Heart left ventricle (tissue), 16 donors: Measurements from ENCODE around the gene METRN. TPM values are rescaled to one million over a fixed set of nuclear protein-coding genes. Genes with fewer than 3 reads are reported as not detected.
A peak's percentile ranks its signal among the peaks of the same experiment; 100 is the strongest.

Experiments used
- ATAC-seq, 4 donors: fragments of 200-7000 bp; cut with Tn5 transposase; one replicate each; pipeline ENCODE4 v1.9.1; 2020 to 2022; ENCODE audit warnings: moderate library complexity in 4 of 4, mild to moderate bottlenecking in 3 of 4, moderate number of reproducible peaks in 1 of 4
- DNase-seq, 5 donors: peaks; one replicate each; pipeline ENCODE4 v3.0.0-alpha.2; 2020
- H3K27ac ChIP-seq, 12 donors: fragments of 200-600 bp; sonication (generic) in 4 of 12; one replicate each; pipeline versions ENCODE4 v1.5.0 to v1.8.0; 2016 to 2022; ENCODE audit warnings: mild to moderate bottlenecking in 2 of 12
- H3K27me3 ChIP-seq, 9 donors: fragments of 200-600 bp; sonication (generic) in 2 of 9; one replicate each; pipeline versions ENCODE4 v1.5.1 to v1.8.0; 2016 to 2022; ENCODE audit warnings: mild to moderate bottlenecking in 3 of 9
- H3K36me3 ChIP-seq, 9 donors: fragments of 200-600 bp; sonication (generic) in 2 of 9; one replicate each; pipeline versions ENCODE4 v1.5.0 to v1.8.0; 2018 to 2022; ENCODE audit warnings: mild to moderate bottlenecking in 2 of 9
- H3K4me1 ChIP-seq, 12 donors: fragments of 200-600 bp; sonication (generic) in 4 of 12; one replicate each; pipeline versions ENCODE4 v1.5.0 to v1.8.0; 2016 to 2022; ENCODE audit warnings: mild to moderate bottlenecking in 3 of 12
- H3K4me3 ChIP-seq, 12 donors: fragments of 200-600 bp; sonication (generic) in 4 of 12; one replicate each; pipeline versions ENCODE4 v1.5.0 to v1.8.0; 2017 to 2022; ENCODE audit warnings: mild to moderate bottlenecking in 9 of 12, moderate library complexity in 4 of 12
- H3K9me3 ChIP-seq, 12 donors: fragments of 200-600 bp; sonication (generic) in 4 of 12; one replicate each; pipeline versions ENCODE4 v1.5.0 to v1.8.0; 2016 to 2022; ENCODE audit warnings: mild to moderate bottlenecking in 1 of 12
- CTCF ChIP-seq, 12 donors: fragments of 200-600 bp; sonication (generic) in 4 of 12; IDR thresholded peaks; one replicate each; pipeline versions ENCODE4 v1.5.0 to v1.8.0; 2018 to 2022; ENCODE audit warnings: antibody characterized with exemption in 12 of 12, mild to moderate bottlenecking in 5 of 12
- POLR2A ChIP-seq, 2 donors: fragments of 450-650 bp; IDR thresholded peaks; one replicate each; pipeline ENCODE4 v1.6.1; 2017; ENCODE audit warnings: antibody characterized with exemption in 2 of 2, mild to moderate bottlenecking in 2 of 2, moderate library complexity in 2 of 2
- WGBS, 4 donors: extraction: QIAGEN DNeasy Blood & Tissue Kit in 2 of 4; methylation state at CpG; one replicate each; pipeline versions ENCODE4 v1.1.5 to v1.1.7; 2013 to 2018; 5-methylcytosine and 5-hydroxymethylcytosine counted together
- intact Hi-C, 10 donors: fragments of 100-400 bp; cut with DNase I; formaldehyde crosslinking; loops; one replicate each; pipeline versions ENCODE4 v1.11.1 to v1.14.2; 2022
- polyA plus RNA-seq, 2 donors: library from polyadenylated mRNA; stranded (reverse); fragments of 200-250 nt; gene quantifications; one replicate each; pipeline ENCODE4 v1.2.3, GENCODE V29; 2013
- total RNA-seq, 9 donors: library from RNA; depleted of rRNA in 2 of 9; stranded (reverse); fragments of >200 nt in 2 of 9; fragmentation: NEBNext Ultra II Directional in 3 of 9; extraction: Animal tissue kit (Norgen Biotek cat#: 25700) in 3 of 9; gene quantifications; one replicate each; pipeline versions ENCODE4 v1.1.0 to v1.2.4, GENCODE V29; 2016 to 2023
- donor health status: ischemic (EF 13 %, LVEDD 7.1; RV severe dilation, severe dysfunction).
- donor health status: healthy with polysubstance abuse.
- donor health status: DM: no; HTN: yes; CAD: no.
- donor health status: DM: no; HTN: no; CAD: no.
- donor health status: ischemic (EF 25% LVEDD 6.9; RV normal size, moderate dysfunction).
- donor health status: ischemic (EF 25% LVEDD 5.7; RV mildly dilated, moderate dysfunction).
- donor health status: healthy.
- donor health status: DM: yes; HTN: yes; CAD: no.
- donor health status: ischemic (EF 35%, LVEDD 5.7; RV mildly dilated, moderate dysfunction).
- donor health status: nonischemic (EF 11% LVEDD 7.7; RV severe dilation, severe dysfunction).
- donor health status: DM: yes; HTN: yes; CAD: no.
- donor health status: PGD.
- donor health status: ischemic (EF 29% LVEDD 5.4; RV normal size, mild dysfunction).
- donor health status: nonischemic (EF 23%, LVEDD 6.1; RV moderate dilation, normal function).

The METRN gene
- total and polyA plus RNA-seq, 11 donors = 31.2 to 79.4 (median 60.7) TPM

DNA sequence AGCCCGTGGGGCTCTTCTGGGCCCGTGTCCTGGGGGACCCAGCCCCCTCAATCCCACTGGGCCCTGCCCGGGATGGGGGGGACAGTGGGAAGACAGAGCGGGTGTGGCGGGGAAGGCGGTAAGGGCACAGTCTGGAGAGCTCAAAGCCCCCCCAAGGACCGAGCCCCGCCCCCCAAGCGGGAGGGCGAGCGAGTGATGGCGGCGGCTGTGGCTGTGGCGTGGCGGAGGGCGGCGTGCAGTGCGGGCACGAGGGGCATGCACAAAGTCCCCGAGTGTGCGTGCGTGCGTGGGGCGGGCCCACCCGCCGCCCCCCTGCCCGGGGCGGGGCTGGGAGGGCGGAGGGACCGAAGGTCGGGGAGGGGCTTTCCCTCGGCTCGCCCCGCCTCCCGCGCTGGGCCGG, 21.2 kb upstream of the METRN start:
- Histone ChIP-seq H3K36me3 (no peaks in the 10 kb centered on the region), H3K4me3 (peak overlapping the region in 2 of 12 donors; percentile 21 to 51), H3K4me1 (peaks cover 0 to 48% (median 24%) of the 10 kb centered on the region in 12 donors), H3K27ac (no peak overlapping the region), H3K9me3 (no peaks in the 10 kb centered on the region), H3K27me3 (peaks cover 11 to 69% (median 50%) of the 10 kb centered on the region in 9 donors)
- DNase-seq = no peak
- no peak for ATAC-seq
- TF ChIP-seq CTCF (IDR thresholded peaks at IDR 0.05) = no peak
- no peak for TF ChIP-seq POLR2A (IDR thresholded peaks at IDR 0.05)
- WGBS, 4 donors = 2 to 4% (median 3%) methylated on average over 13 to 37 of the region's 37 CpGs
- intact Hi-C loops = no loop called here

- DNase-seq (no peak), ATAC-seq (no peak)
- H3K27ac ChIP-seq = no peak overlapping the region
- TF ChIP-seq CTCF (IDR thresholded peaks at IDR 0.05) (no peak), POLR2A (IDR thresholded peaks at IDR 0.05) (no peak)
- peaks cover 11 to 75% (median 51%) of the 10 kb centered on the region in 9 donors for H3K27me3 ChIP-seq
- peaks cover 0 to 42% (median 19%) of the 10 kb centered on the region in 12 donors for H3K4me1 ChIP-seq
- H3K9me3 ChIP-seq = no peaks in the 10 kb centered on the region
- 2 to 3% (median 2%) methylated on average over 8 to 64 of the region's 64 CpGs for whole genome bisulfite sequencing, 4 donors
- no peaks in the 10 kb centered on the region for H3K36me3 ChIP-seq
- intact Hi-C loops = no loop called here
- peak overlapping the region in 4 of 12 donors; percentile 8 to 51 (median 21) for H3K4me3 ChIP-seq
Observed at GRCh38 chr16:694187-694862, 20.6 kb upstream of the METRN start.

- no peak for ATAC-seq
- Histone ChIP-seq H3K36me3 (no peaks in the 10 kb centered on the region), H3K9me3 (no peaks in the 10 kb centered on the region), H3K27ac (no peak overlapping the region), H3K4me1 (peaks cover 0 to 36% (median 15%) of the 10 kb centered on the region in 12 donors), H3K27me3 (peaks cover 11 to 81% (median 57%) of the 10 kb centered on the region in 9 donors), H3K4me3 (peak overlapping the region in 4 of 12 donors; percentile 8 to 51 (median 21))
- DNase-seq = no peak
- TF ChIP-seq POLR2A (IDR thresholded peaks at IDR 0.05) = no peak
- intact Hi-C loops = no loop called here
- 1 to 5% (median 2%) methylated on average over 14 to 37 of the region's 37 CpGs for WGBS, 4 donors
Observed at GRCh38 chr16:694863-695354, 20.0 kb upstream of the METRN start.

DNA sequence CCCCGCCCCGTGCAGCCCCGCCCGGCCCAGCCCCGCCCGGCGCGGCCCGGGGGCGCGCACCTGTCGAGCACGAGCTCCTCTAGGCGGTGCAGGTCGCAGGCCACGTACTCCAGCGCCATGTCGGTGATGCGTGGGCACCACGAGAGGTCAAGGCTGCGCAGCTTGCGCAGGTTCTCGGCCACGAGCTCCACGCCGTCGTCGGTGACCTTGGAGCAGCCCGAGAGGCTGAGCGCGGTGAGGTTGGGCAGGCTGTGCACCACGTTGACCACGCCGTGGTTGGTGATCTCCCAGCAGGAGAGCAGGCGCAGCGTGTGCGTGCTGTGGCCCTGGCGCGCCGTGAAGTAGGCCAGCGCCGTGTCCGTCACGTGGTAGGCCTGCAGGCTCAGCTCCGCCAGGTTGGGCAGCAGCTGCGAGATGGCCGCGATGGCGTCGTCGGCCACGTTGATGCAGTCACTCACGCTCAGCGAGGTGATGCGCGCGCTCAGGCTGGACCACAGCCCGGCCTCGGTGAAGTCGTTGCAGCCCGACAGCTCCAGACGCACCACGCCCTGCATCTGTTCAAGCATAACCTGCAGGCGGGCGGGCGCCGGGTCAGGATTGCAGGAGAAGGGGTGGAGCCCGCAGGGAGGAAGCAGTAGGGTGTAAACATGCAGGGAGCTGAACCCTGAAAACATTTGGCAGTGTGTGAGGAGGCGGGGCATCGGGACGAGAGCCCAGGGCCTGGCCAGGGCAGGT, 19.4 kb upstream of the METRN start:
- ATAC-seq = peak in 2 of 4 donors; percentile 5 to 6
- TF ChIP-seq CTCF (IDR thresholded peaks at IDR 0.05) (no peak), POLR2A (IDR thresholded peaks at IDR 0.05) (no peak)
- intact Hi-C loops = no loop called here
- Histone ChIP-seq H3K4me1 (peaks cover 0 to 34% (median 13%) of the 10 kb centered on the region in 12 donors), H3K36me3 (no peaks in the 10 kb centered on the region), H3K27me3 (peaks cover 14 to 87% (median 63%) of the 10 kb centered on the region in 9 donors), H3K27ac (no peak overlapping the region), H3K4me3 (peak overlapping the region in 5 of 12 donors; percentile 12 to 51 (median 25)), H3K9me3 (no peaks in the 10 kb centered on the region)
- WGBS, 4 donors = 2 to 9% (median 4%) methylated on average over 9 to 71 of the region's 71 CpGs
- DNase-seq = no peak
